GM19397 (cell line): ENCODE measurements around the gene PTGFRN.

ENCODE experiments used
- ATAC-seq: cut with Tn5 transposase; IDR thresholded peaks from one replicate; pipeline ENCODE4 v1.9.1; 2021; ENCODE audit warnings: mild to moderate bottlenecking, moderate library complexity; ENCODE audit not compliant: unreplicated experiment

The PTGFRN gene

GRCh38 chr1:116940814-116941599 is 31.3 kb downstream of the PTGFRN start:
- ATAC-seq, result no peak

- ATAC-seq, result no peak
These were observed 32.0 kb downstream of the PTGFRN start for GRCh38 chr1:116941670-116942069.

GRCh38 chr1:116942344-116942743 is 32.6 kb downstream of the PTGFRN start:
- no peak for ATAC-seq

- ATAC-seq, result no peak
These were observed 33.7 kb downstream of the PTGFRN start for GRCh38 chr1:116943438-116943837.

GRCh38 chr1:116944613-116945012 is 34.9 kb downstream of the PTGFRN start:
- ATAC-seq, result no peak

DNA sequence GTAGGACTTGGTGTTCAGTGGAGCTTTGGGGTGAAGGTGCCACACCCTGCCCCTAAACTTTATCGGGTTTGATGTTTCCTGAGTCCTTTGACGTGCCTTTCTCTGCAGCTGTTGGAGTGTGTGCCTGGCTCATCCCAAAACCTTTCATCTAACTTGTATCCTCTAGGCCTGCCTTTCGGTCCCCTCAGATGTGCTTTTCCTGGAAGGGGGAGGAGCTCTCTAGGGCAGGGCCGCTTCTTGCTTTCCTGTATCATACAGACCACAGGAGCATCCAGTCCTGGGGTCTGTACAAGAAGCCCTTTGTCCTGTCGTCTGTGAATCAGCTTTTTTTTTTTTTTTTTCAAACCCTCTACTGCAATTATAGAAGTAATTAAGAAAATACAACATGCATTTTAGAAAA is 35.7 kb downstream of the PTGFRN start:
- ATAC-seq, result no peak

GRCh38 chr1:116945996-116946395 is 36.3 kb downstream of the PTGFRN start:
- no peak for ATAC-seq

- no peak for ATAC-seq
These were observed 37.6 kb downstream of the PTGFRN start for GRCh38 chr1:116947092-116947860.

GRCh38 chr1:116948046-116948445 is 38.3 kb downstream of the PTGFRN start:
- ATAC-seq, result no peak

GRCh38 chr1:116948642-116949041 is 38.9 kb downstream of the PTGFRN start:
- no peak for ATAC-seq

DNA sequence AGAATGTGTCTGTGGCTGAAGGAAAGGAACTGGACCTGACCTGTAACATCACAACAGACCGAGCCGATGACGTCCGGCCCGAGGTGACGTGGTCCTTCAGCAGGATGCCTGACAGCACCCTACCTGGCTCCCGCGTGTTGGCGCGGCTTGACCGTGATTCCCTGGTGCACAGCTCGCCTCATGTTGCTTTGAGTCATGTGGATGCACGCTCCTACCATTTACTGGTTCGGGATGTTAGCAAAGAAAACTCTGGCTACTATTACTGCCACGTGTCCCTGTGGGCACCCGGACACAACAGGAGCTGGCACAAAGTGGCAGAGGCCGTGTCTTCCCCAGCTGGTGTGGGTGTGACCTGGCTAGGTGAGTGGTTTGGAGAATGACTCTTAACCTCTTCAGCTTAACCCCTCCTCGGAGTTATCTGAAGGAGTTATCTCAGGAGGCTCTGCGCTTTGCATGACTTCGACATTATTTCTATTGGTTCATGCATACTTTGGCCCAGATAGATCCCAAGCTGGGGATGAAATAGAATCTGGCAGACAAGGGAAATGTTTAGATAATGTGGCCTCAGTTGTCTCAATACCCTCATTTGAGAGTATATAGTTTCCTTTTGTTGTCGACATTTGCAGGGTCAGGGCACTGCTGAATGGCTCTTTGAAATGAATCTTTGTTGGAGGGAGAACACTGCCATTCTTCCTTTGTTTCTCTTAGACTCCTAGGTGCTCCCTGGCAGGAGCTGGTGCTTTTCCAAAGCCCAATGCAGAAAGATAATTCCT is 39.7 kb downstream of the PTGFRN start:
- ATAC-seq, result no peak

DNA sequence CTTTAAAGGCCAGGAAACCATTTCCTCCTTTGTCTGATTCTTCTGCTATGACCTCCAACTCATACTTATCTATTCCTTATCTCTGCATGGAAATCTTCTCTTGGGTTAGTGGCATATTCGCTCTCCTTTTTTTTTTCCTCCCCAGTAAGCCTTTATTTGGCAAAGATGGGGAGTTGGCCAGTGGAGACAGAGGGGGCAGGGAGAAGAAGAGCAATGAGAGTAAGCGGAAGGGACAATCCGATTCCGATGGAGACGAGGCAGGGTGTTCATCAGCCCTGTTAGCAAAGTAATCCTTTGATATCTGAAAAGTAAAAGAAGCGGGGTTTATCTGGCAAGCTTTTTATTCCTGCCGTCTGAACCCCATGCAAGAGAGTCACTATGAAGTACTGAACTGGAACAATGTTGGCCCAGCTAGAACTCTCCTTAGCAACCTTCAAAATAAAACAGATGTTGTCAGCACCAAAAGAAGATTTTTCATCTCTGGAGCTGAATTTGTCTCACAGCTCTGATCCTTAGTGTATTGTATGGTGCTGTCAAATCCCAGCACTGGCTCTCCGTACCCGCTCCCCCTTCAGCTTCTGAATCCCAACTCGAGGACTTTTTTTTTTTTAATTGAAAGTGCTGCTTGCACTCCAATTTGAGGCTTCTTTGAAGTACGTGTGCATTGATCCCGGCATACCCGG is 40.9 kb downstream of the PTGFRN start:
- ATAC-seq, result no peak

- no peak for ATAC-seq
These were observed 41.7 kb downstream of the PTGFRN start for GRCh38 chr1:116951200-116951935.

- no peak for ATAC-seq
These were observed 43.1 kb downstream of the PTGFRN start for GRCh38 chr1:116952738-116953275.

DNA sequence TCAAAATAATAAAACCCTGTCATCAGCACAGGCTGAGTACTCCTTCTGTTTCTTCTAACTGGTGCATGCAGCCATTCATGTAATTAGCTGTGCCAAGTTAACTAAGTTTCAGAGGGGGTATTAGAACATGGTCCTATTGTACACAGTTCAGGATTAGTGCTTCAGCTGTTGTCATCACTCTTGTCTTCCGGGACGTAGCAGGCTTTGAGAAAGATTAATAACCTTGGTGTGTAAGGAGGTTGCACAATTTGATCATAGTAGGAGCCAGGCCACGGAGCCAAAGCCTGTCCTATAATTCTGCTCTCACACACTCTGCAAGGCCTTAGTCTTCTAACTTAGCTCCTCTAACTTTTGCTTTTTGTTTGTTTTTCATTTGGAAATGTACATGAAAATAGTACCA is 44.7 kb downstream of the PTGFRN start:
- ATAC-seq, result no peak

- no peak for ATAC-seq
These were observed 46.7 kb downstream of the PTGFRN start for GRCh38 chr1:116956378-116956777.

DNA sequence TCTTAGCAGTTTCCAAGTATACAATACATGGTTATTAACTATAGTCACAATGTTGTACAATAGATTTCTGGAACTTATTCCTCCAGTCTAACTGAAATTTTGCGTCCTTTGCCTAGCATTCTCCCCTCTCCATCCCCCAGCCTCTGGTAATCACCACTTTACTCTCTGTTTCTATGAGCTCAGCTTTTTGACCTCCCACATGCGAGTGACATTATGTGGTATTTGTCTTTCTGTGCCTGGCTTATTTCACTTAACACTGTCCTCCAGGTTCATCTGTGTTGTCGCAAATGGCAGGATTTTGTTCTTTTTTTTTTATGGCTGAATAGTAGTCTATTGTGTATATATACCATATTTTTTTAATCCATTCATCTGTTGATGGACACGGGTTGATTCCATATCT is 47.9 kb downstream of the PTGFRN start:
- ATAC-seq, result no peak

- ATAC-seq, result no peak
These were observed 48.4 kb downstream of the PTGFRN start for GRCh38 chr1:116958110-116958509.

GRCh38 chr1:116958977-116959376 is 49.3 kb downstream of the PTGFRN start:
- ATAC-seq, result no peak

DNA sequence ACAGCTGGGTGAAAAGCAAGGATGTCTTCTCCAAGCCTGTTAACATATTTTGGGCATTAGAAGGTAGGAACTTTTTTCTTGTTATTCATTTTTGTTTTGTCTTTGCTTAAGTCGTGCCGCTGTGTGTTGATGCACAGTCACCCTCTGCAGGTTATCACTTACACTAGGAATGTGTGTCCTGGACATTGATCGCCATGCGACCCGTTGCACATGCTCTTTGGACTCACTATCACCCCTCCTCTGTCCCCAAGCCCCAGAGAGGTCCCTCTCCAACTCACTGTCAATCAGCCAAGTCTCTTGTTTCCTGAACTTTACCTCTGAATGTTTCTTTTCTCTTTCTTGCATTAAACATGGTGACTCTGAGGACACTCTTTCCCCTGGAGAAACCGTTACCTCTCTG is 51.9 kb downstream of the PTGFRN start:
- ATAC-seq, result no peak
